ENCODE results near the gene GABBR1.

Gene GABBR1

GRCh38 chr6:29567541-29567940 lies 65.4 kb downstream of the GABBR1 start:
- Mint-ChIP-seq H3K9me3 (no peaks in the 10 kb centered on the region), H3K4me1 (peaks cover 7% of the 10 kb centered on the region), H3K27me3 (peaks cover 81% of the 10 kb centered on the region), H3K4me3 (no peak overlapping the region), H3K27ac (ENCODE audit: low read depth) (no peak overlapping the region), H3K36me3 (ENCODE audit: insufficient read depth) (no peaks in the 10 kb centered on the region)
- ATAC-seq (replicated peaks; ENCODE audit: extremely low read depth, poor library complexity, severe bottlenecking): no peak
- DNase-seq (ENCODE audit: low spot score in 2 of 2): no peak

- H3K4me1 Mint-ChIP-seq: peaks cover 7% of the 10 kb centered on the region
- no peak overlapping the region for H3K4me3 Mint-ChIP-seq
- no peaks in the 10 kb centered on the region for H3K9me3 Mint-ChIP-seq
- H3K27ac Mint-ChIP-seq (ENCODE audit: low read depth): no peak overlapping the region
- DNase-seq (ENCODE audit: low spot score in 2 of 2) (no peak), ATAC-seq (replicated peaks; ENCODE audit: extremely low read depth, poor library complexity, severe bottlenecking) (no peak)
- no peaks in the 10 kb centered on the region for H3K36me3 Mint-ChIP-seq (ENCODE audit: insufficient read depth)
- peaks cover 81% of the 10 kb centered on the region for H3K27me3 Mint-ChIP-seq
These were observed 66.1 kb downstream of the GABBR1 start for GRCh38 chr6:29566856-29567255.

- Mint-ChIP-seq H3K27me3 (peaks cover 81% of the 10 kb centered on the region), H3K27ac (ENCODE audit: low read depth) (no peak overlapping the region), H3K36me3 (ENCODE audit: insufficient read depth) (no peaks in the 10 kb centered on the region), H3K4me1 (peaks cover 7% of the 10 kb centered on the region), H3K9me3 (no peaks in the 10 kb centered on the region), H3K4me3 (no peak overlapping the region)
- DNase-seq (ENCODE audit: low spot score in 2 of 2): no peak
- ATAC-seq (replicated peaks; ENCODE audit: extremely low read depth, poor library complexity, severe bottlenecking): no peak
These were observed 68.1 kb downstream of the GABBR1 start for GRCh38 chr6:29564875-29565274.

- Mint-ChIP-seq H3K27ac (ENCODE audit: low read depth) (no peak overlapping the region), H3K36me3 (ENCODE audit: insufficient read depth) (no peaks in the 10 kb centered on the region), H3K4me3 (no peak overlapping the region), H3K4me1 (peaks cover 7% of the 10 kb centered on the region), H3K9me3 (no peaks in the 10 kb centered on the region), H3K27me3 (peaks cover 92% of the 10 kb centered on the region)
- DNase-seq (ENCODE audit: low spot score in 2 of 2) (no peak), ATAC-seq (replicated peaks; ENCODE audit: extremely low read depth, poor library complexity, severe bottlenecking) (no peak)
These were observed 69.5 kb downstream of the GABBR1 start for GRCh38 chr6:29563435-29563965.

GRCh38 chr6:29561606-29562181 lies 71.3 kb downstream of the GABBR1 start:
- Mint-ChIP-seq H3K27me3 (peaks cover 89% of the 10 kb centered on the region), H3K36me3 (ENCODE audit: insufficient read depth) (no peaks in the 10 kb centered on the region), H3K4me1 (peaks cover 7% of the 10 kb centered on the region), H3K9me3 (no peaks in the 10 kb centered on the region), H3K4me3 (no peak overlapping the region), H3K27ac (ENCODE audit: low read depth) (no peak overlapping the region)
- DNase-seq (ENCODE audit: low spot score in 2 of 2) (no peak), ATAC-seq (replicated peaks; ENCODE audit: extremely low read depth, poor library complexity, severe bottlenecking) (no peak)

GRCh38 chr6:29561091-29561490 lies 71.9 kb downstream of the GABBR1 start:
- Mint-ChIP-seq H3K27me3 (peaks cover 89% of the 10 kb centered on the region), H3K4me3 (no peak overlapping the region), H3K9me3 (no peaks in the 10 kb centered on the region), H3K27ac (ENCODE audit: low read depth) (no peak overlapping the region), H3K4me1 (peaks cover 7% of the 10 kb centered on the region), H3K36me3 (ENCODE audit: insufficient read depth) (no peaks in the 10 kb centered on the region)
- DNase-seq (ENCODE audit: low spot score in 2 of 2) (no peak), ATAC-seq (replicated peaks; ENCODE audit: extremely low read depth, poor library complexity, severe bottlenecking) (no peak)

GRCh38 chr6:29559524-29560287 lies 73.3 kb downstream of the GABBR1 start, which contains the start of gene UBD:
Gene UBD, minus strand, starts transcription at chr6:29559732. Its CDS starts 31 bp downstream, at chr6:29559701.
- DNase-seq (ENCODE audit: low spot score in 2 of 2) (no peak), ATAC-seq (replicated peaks; ENCODE audit: extremely low read depth, poor library complexity, severe bottlenecking) (no peak)
- H3K36me3 Mint-ChIP-seq (ENCODE audit: insufficient read depth): no peaks in the 10 kb centered on the region
- no peaks in the 10 kb centered on the region for H3K9me3 Mint-ChIP-seq
- H3K27me3 Mint-ChIP-seq: peaks cover 89% of the 10 kb centered on the region
- no peak within 1 kb of the TSS for H3K4me3 Mint-ChIP-seq
- peaks cover 7% of the 10 kb centered on the region for H3K4me1 Mint-ChIP-seq
- H3K27ac Mint-ChIP-seq (ENCODE audit: low read depth): no peak within 1 kb of the TSS

- peaks cover 97% of the 10 kb centered on the region for H3K27me3 Mint-ChIP-seq
These were observed 74.4 kb downstream of the GABBR1 start for GRCh38 chr6:29558439-29559079.

GRCh38 chr6:29557320-29557719 lies 75.7 kb downstream of the GABBR1 start:
- H3K27ac Mint-ChIP-seq (ENCODE audit: low read depth): no peak overlapping the region

More at GRCh38 chr6:29558439-29559079, 74.4 kb downstream of the GABBR1 start:
- ATAC-seq (replicated peaks; ENCODE audit: extremely low read depth, poor library complexity, severe bottlenecking) (no peak), DNase-seq (ENCODE audit: low spot score in 2 of 2) (no peak)
- Mint-ChIP-seq H3K36me3 (ENCODE audit: insufficient read depth) (no peaks in the 10 kb centered on the region), H3K4me3 (no peak overlapping the region), H3K4me1 (peaks cover 11% of the 10 kb centered on the region), H3K27ac (ENCODE audit: low read depth) (no peak overlapping the region), H3K9me3 (no peaks in the 10 kb centered on the region)

GRCh38 chr6:29554764-29555163 lies 78.2 kb downstream of the GABBR1 start:
- H3K4me1 Mint-ChIP-seq: peaks cover 14% of the 10 kb centered on the region
- no peak overlapping the region for H3K27ac Mint-ChIP-seq (ENCODE audit: low read depth)
- H3K4me3 Mint-ChIP-seq: no peak overlapping the region
- H3K36me3 Mint-ChIP-seq (ENCODE audit: insufficient read depth): peaks cover 1% of the 10 kb centered on the region
- no peak for DNase-seq (ENCODE audit: low spot score in 2 of 2)
- no peak for ATAC-seq (replicated peaks; ENCODE audit: extremely low read depth, poor library complexity, severe bottlenecking)
- no peaks in the 10 kb centered on the region for H3K9me3 Mint-ChIP-seq
- peaks cover 81% of the 10 kb centered on the region for H3K27me3 Mint-ChIP-seq

More at GRCh38 chr6:29557320-29557719, 75.7 kb downstream of the GABBR1 start:
- Mint-ChIP-seq H3K27me3 (peaks cover 94% of the 10 kb centered on the region), H3K36me3 (ENCODE audit: insufficient read depth) (peaks cover 1% of the 10 kb centered on the region), H3K4me1 (peaks cover 14% of the 10 kb centered on the region), H3K9me3 (no peaks in the 10 kb centered on the region), H3K4me3 (no peak overlapping the region)
- DNase-seq (ENCODE audit: low spot score in 2 of 2) (no peak), ATAC-seq (replicated peaks; ENCODE audit: extremely low read depth, poor library complexity, severe bottlenecking) (no peak)

- peak; percentile 37 for ATAC-seq (replicated peaks; ENCODE audit: extremely low read depth, poor library complexity, severe bottlenecking)
- peaks cover 81% of the 10 kb centered on the region for H3K27me3 Mint-ChIP-seq
- DNase-seq (ENCODE audit: low spot score in 2 of 2): no peak
- peaks cover 14% of the 10 kb centered on the region for H3K4me1 Mint-ChIP-seq
- H3K4me3 Mint-ChIP-seq: peak overlapping the region; percentile 64
- H3K36me3 Mint-ChIP-seq (ENCODE audit: insufficient read depth): peaks cover 1% of the 10 kb centered on the region
- no peak overlapping the region for H3K27ac Mint-ChIP-seq (ENCODE audit: low read depth)
- no peaks in the 10 kb centered on the region for H3K9me3 Mint-ChIP-seq
These were observed 79.5 kb downstream of the GABBR1 start for GRCh38 chr6:29553268-29554057.

- H3K4me1 Mint-ChIP-seq: peaks cover 14% of the 10 kb centered on the region
- H3K9me3 Mint-ChIP-seq: no peaks in the 10 kb centered on the region
- peak; percentile 76 for ATAC-seq (replicated peaks; ENCODE audit: extremely low read depth, poor library complexity, severe bottlenecking)
- peak overlapping the region; percentile 64 for H3K4me3 Mint-ChIP-seq
- peaks cover 81% of the 10 kb centered on the region for H3K27me3 Mint-ChIP-seq
- no peak overlapping the region for H3K27ac Mint-ChIP-seq (ENCODE audit: low read depth)
- H3K36me3 Mint-ChIP-seq (ENCODE audit: insufficient read depth): peaks cover 1% of the 10 kb centered on the region
- no peak for DNase-seq (ENCODE audit: low spot score in 2 of 2)
These were observed 80.4 kb downstream of the GABBR1 start for GRCh38 chr6:29552512-29553051.
